Activated naive CD8-positive, alpha-beta T cell treated with anti-CD3 and anti-CD28 coated beads, Interleukin-2, amount 10 ng/mL, durations not matched to agents 7 days and 5 days (primary cell): ENCODE measurements around the gene CPED1. TPM values are rescaled to one million over a fixed set of nuclear protein-coding genes. Genes with fewer than 3 reads are reported as not detected.
"Not testable (repeated sequence)": the region's sequence is repeated elsewhere in the genome, so short reads cannot be mapped to it uniquely, and the experiment has no call there.

ENCODE experiments used
- ATAC-seq: fragments of 150-1000 bp; cut with Tn5 transposase; one replicate; pipeline ENCODE4 v1.10.0; 2021; ENCODE audit warnings: low read depth, moderate library complexity
- POLR2A ChIA-PET: fragments of 350-600 bp; sonication (Branson Sonifier 250); formaldehyde crosslinking; loops from one replicate; lab custom pipeline; 2021; ENCODE audit warnings: antibody characterized with exemption; lab: Charles Lee
- DNase-seq: peaks from one replicate; pipeline ENCODE4 v3.0.0; 2021
- H3K27ac Mint-ChIP-seq: one replicate; pipeline ENCODE4 v1.8.0; 2022; ENCODE audit warnings: mild to moderate bottlenecking, mixed read lengths
- H3K27me3 Mint-ChIP-seq: one replicate; pipeline ENCODE4 v1.8.0; 2022; ENCODE audit warnings: mild to moderate bottlenecking, moderate library complexity, mixed read lengths
- H3K36me3 Mint-ChIP-seq: one replicate; pipeline ENCODE4 v1.8.0; 2021; ENCODE audit warnings: mild to moderate bottlenecking, mixed read lengths
- H3K4me1 Mint-ChIP-seq: one replicate; pipeline ENCODE4 v1.8.0; 2021; ENCODE audit warnings: mixed read lengths
- H3K4me3 Mint-ChIP-seq: one replicate; pipeline ENCODE4 v1.8.0; 2022; ENCODE audit warnings: mild to moderate bottlenecking, moderate library complexity, mixed read lengths
- H3K9me3 Mint-ChIP-seq: one replicate; pipeline ENCODE4 v1.8.0; 2021; ENCODE audit warnings: mixed read lengths
- total RNA-seq, 2 experiments: library from RNA; stranded (reverse); gene quantifications; one replicate each; pipeline ENCODE4 v1.2.3, GENCODE V29; 2021

CPED1 gene
- total RNA-seq, 2 experiments from 2014 or later, result not detected

GRCh38 chr7:121105262-121105661, 116.8 kb downstream of the CPED1 start:
- Mint-ChIP-seq H3K27ac (no peak overlapping the region), H3K4me3 (no peak overlapping the region)

GRCh38 chr7:121107923-121108498, 119.5 kb downstream of the CPED1 start:
- no peaks in the 10 kb centered on the region for H3K4me1 Mint-ChIP-seq
- no peak overlapping the region for H3K4me3 Mint-ChIP-seq
- no peak for DNase-seq
- H3K9me3 Mint-ChIP-seq, result no peaks in the 10 kb centered on the region
- no peak overlapping the region for H3K27ac Mint-ChIP-seq
- peaks cover 7% of the 10 kb centered on the region for H3K27me3 Mint-ChIP-seq
- ATAC-seq, result peak; percentile 73
- POLR2A ChIA-PET, result no interaction called here
- no peaks in the 10 kb centered on the region for H3K36me3 Mint-ChIP-seq

More at GRCh38 chr7:121105262-121105661, 116.8 kb downstream of the CPED1 start:
- POLR2A ChIA-PET, result no interaction called here
- ATAC-seq, result no peak
- H3K27me3 Mint-ChIP-seq, result peaks cover 13% of the 10 kb centered on the region
- H3K4me1 Mint-ChIP-seq, result no peaks in the 10 kb centered on the region
- no peaks in the 10 kb centered on the region for H3K9me3 Mint-ChIP-seq
- no peak for DNase-seq
- no peaks in the 10 kb centered on the region for H3K36me3 Mint-ChIP-seq

- Mint-ChIP-seq H3K9me3 (no peaks in the 10 kb centered on the region), H3K27me3 (peaks cover 7% of the 10 kb centered on the region), H3K36me3 (no peaks in the 10 kb centered on the region), H3K4me1 (no peaks in the 10 kb centered on the region), H3K4me3 (no peak overlapping the region), H3K27ac (no peak overlapping the region)
- ATAC-seq (no peak), DNase-seq (no peak)
- POLR2A ChIA-PET, result no interaction called here
Observed at GRCh38 chr7:121109145-121109544, 120.6 kb downstream of the CPED1 start.

- no peak for ATAC-seq
- H3K27ac Mint-ChIP-seq, result no peak overlapping the region
Observed at GRCh38 chr7:121113288-121113687, 124.8 kb downstream of the CPED1 start.

GRCh38 chr7:121116396-121116795, 127.9 kb downstream of the CPED1 start:
- Mint-ChIP-seq H3K36me3 (no peaks in the 10 kb centered on the region), H3K27me3 (peaks cover 8% of the 10 kb centered on the region), H3K9me3 (no peaks in the 10 kb centered on the region), H3K27ac (no peak overlapping the region), H3K4me1 (no peaks in the 10 kb centered on the region), H3K4me3 (no peak overlapping the region)
- POLR2A ChIA-PET, result no interaction called here
- ATAC-seq (no peak), DNase-seq (no peak)

More at GRCh38 chr7:121113288-121113687, 124.8 kb downstream of the CPED1 start:
- H3K9me3 Mint-ChIP-seq, result no peaks in the 10 kb centered on the region
- H3K4me3 Mint-ChIP-seq, result no peak overlapping the region
- DNase-seq, result no peak
- POLR2A ChIA-PET, result no interaction called here
- no peaks in the 10 kb centered on the region for H3K36me3 Mint-ChIP-seq
- peaks cover 10% of the 10 kb centered on the region for H3K27me3 Mint-ChIP-seq
- no peaks in the 10 kb centered on the region for H3K4me1 Mint-ChIP-seq

GRCh38 chr7:121119047-121119446, 130.5 kb downstream of the CPED1 start:
- POLR2A ChIA-PET, result no interaction called here
- peaks cover 10% of the 10 kb centered on the region for H3K27me3 Mint-ChIP-seq
- H3K4me1 Mint-ChIP-seq, result no peaks in the 10 kb centered on the region
- ATAC-seq (no peak), DNase-seq (no peak)
- H3K4me3 Mint-ChIP-seq, result no peak overlapping the region
- H3K9me3 Mint-ChIP-seq, result no peaks in the 10 kb centered on the region
- H3K36me3 Mint-ChIP-seq, result no peaks in the 10 kb centered on the region
- no peak overlapping the region for H3K27ac Mint-ChIP-seq

- DNase-seq (no peak), ATAC-seq (no peak)
- Mint-ChIP-seq H3K4me3 (no peak overlapping the region), H3K36me3 (no peaks in the 10 kb centered on the region), H3K27me3 (peaks cover 7% of the 10 kb centered on the region), H3K4me1 (no peaks in the 10 kb centered on the region), H3K9me3 (no peaks in the 10 kb centered on the region), H3K27ac (no peak overlapping the region)
- POLR2A ChIA-PET, result no interaction called here
Observed at GRCh38 chr7:121123032-121123431, 134.5 kb downstream of the CPED1 start.

- H3K36me3 Mint-ChIP-seq, DNase-seq, ATAC-seq, H3K9me3 Mint-ChIP-seq, H3K4me1 Mint-ChIP-seq, H3K27me3 Mint-ChIP-seq, H3K4me3 Mint-ChIP-seq, H3K27ac Mint-ChIP-seq, POLR2A ChIA-PET: not testable (repeated sequence)
Observed at GRCh38 chr7:121125454-121125853, 136.9 kb downstream of the CPED1 start.

- H3K27ac Mint-ChIP-seq, result no peak overlapping the region
- ATAC-seq, result no peak
- no peak overlapping the region for H3K4me3 Mint-ChIP-seq
- POLR2A ChIA-PET, result no interaction called here
- no peaks in the 10 kb centered on the region for H3K4me1 Mint-ChIP-seq
- H3K36me3 Mint-ChIP-seq, result no peaks in the 10 kb centered on the region
- no peaks in the 10 kb centered on the region for H3K9me3 Mint-ChIP-seq
- DNase-seq, result no peak
- H3K27me3 Mint-ChIP-seq, result peaks cover 11% of the 10 kb centered on the region
Observed at GRCh38 chr7:121126201-121126600, 137.7 kb downstream of the CPED1 start.

- H3K9me3 Mint-ChIP-seq, result no peaks in the 10 kb centered on the region
- no peaks in the 10 kb centered on the region for H3K36me3 Mint-ChIP-seq
- H3K4me3 Mint-ChIP-seq, result no peak overlapping the region
- POLR2A ChIA-PET, result no interaction called here
- H3K27ac Mint-ChIP-seq, result no peak overlapping the region
- ATAC-seq, result no peak
- H3K27me3 Mint-ChIP-seq, result peaks cover 11% of the 10 kb centered on the region
- no peaks in the 10 kb centered on the region for H3K4me1 Mint-ChIP-seq
- DNase-seq, result no peak
Observed at GRCh38 chr7:121126801-121127534, 138.5 kb downstream of the CPED1 start.

GRCh38 chr7:121132940-121133339, 144.4 kb downstream of the CPED1 start:
- ATAC-seq, result no peak
- Mint-ChIP-seq H3K36me3 (no peaks in the 10 kb centered on the region), H3K27ac (no peak overlapping the region), H3K4me3 (no peak overlapping the region), H3K4me1 (peaks cover 3% of the 10 kb centered on the region), H3K27me3 (peaks cover 13% of the 10 kb centered on the region), H3K9me3 (no peaks in the 10 kb centered on the region)
- POLR2A ChIA-PET, result no interaction called here
- DNase-seq, result no peak

- H3K4me1 Mint-ChIP-seq, result peaks cover 7% of the 10 kb centered on the region
- POLR2A ChIA-PET, result no interaction called here
- no peak overlapping the region for H3K27ac Mint-ChIP-seq
- H3K9me3 Mint-ChIP-seq, result no peaks in the 10 kb centered on the region
- no peaks in the 10 kb centered on the region for H3K36me3 Mint-ChIP-seq
- no peak for ATAC-seq
- peaks cover 13% of the 10 kb centered on the region for H3K27me3 Mint-ChIP-seq
- no peak overlapping the region for H3K4me3 Mint-ChIP-seq
- DNase-seq, result no peak
Observed at GRCh38 chr7:121133444-121133843, 144.9 kb downstream of the CPED1 start.

- H3K4me1 Mint-ChIP-seq, result peaks cover 14% of the 10 kb centered on the region
- no peak overlapping the region for H3K27ac Mint-ChIP-seq
- no peaks in the 10 kb centered on the region for H3K9me3 Mint-ChIP-seq
- POLR2A ChIA-PET, result no interaction called here
- no peaks in the 10 kb centered on the region for H3K36me3 Mint-ChIP-seq
- H3K4me3 Mint-ChIP-seq, result no peak overlapping the region
- DNase-seq (no peak), ATAC-seq (no peak)
- H3K27me3 Mint-ChIP-seq, result peaks cover 9% of the 10 kb centered on the region
Observed at GRCh38 chr7:121137580-121137979, 149.1 kb downstream of the CPED1 start.

GRCh38 chr7:121138262-121138933, 149.9 kb downstream of the CPED1 start:
- peak overlapping the region; percentile 77 for H3K4me3 Mint-ChIP-seq
- POLR2A ChIA-PET, result no interaction called here
- H3K4me1 Mint-ChIP-seq, result peaks cover 14% of the 10 kb centered on the region
- H3K36me3 Mint-ChIP-seq, result no peaks in the 10 kb centered on the region
- peaks cover 8% of the 10 kb centered on the region for H3K27me3 Mint-ChIP-seq
- H3K9me3 Mint-ChIP-seq, result no peaks in the 10 kb centered on the region
- peak; percentile 98 for ATAC-seq
- H3K27ac Mint-ChIP-seq, result peak overlapping the region; percentile 68
- no peak for DNase-seq
